DND-41 (cell line): ENCODE measurements around the gene COL19A1.

Experiments
- ATAC-seq: fragments of 200-7000 bp; cut with Tn5 transposase; 3 replicates; pipeline ENCODE4 v1.9.1; 2021; ENCODE audit warnings: low read depth; ENCODE audit not compliant: insufficient read depth
- DNase-seq: peaks from one replicate; pipeline ENCODE4 v3.0.0-alpha.2; 2020
- H2AFZ ChIP-seq: 2 replicates; pipeline ENCODE4 v1.6.0; 2012; ENCODE audit warnings: low read depth, low read length
- H3K27ac ChIP-seq: 2 replicates; pipeline ENCODE4 v1.5.1; 2012; ENCODE audit warnings: low read length, inconsistent platforms
- H3K27me3 ChIP-seq: fragments of 200-600 bp; sonication (generic); 2 replicates; pipeline ENCODE4 v1.6.0; 2012; ENCODE audit warnings: low read length, mild to moderate bottlenecking, inconsistent platforms; ENCODE audit not compliant: insufficient read depth, poor library complexity
- H3K36me3 ChIP-seq: 2 replicates; pipeline ENCODE4 v1.5.1; 2012; ENCODE audit warnings: low read length, inconsistent platforms; ENCODE audit not compliant: insufficient read depth
- H3K4me1 ChIP-seq: 2 replicates; pipeline ENCODE4 v1.5.1; 2012; ENCODE audit warnings: mild to moderate bottlenecking, low read length; ENCODE audit not compliant: insufficient read depth
- H3K4me2 ChIP-seq: 2 replicates; pipeline ENCODE4 v1.6.0; 2012; ENCODE audit warnings: mild to moderate bottlenecking, moderate library complexity, low read length, inconsistent platforms; ENCODE audit not compliant: insufficient read depth
- H3K4me3 ChIP-seq, 2 experiments: fragments of 200-600 bp in 1 of 2; shearing (Covaris generic) in 1 of 2; 2 replicates each; pipeline ENCODE4 v1.5.1; 2012 to 2016; ENCODE audit warnings: inconsistent platforms in 2 of 2, low read length in 2 of 2, mild to moderate bottlenecking in 2 of 2, low read depth in 1 of 2, moderate library complexity in 1 of 2
- H3K79me2 ChIP-seq: 2 replicates; pipeline ENCODE4 v1.6.0; 2012; ENCODE audit warnings: low read length, inconsistent platforms; ENCODE audit not compliant: insufficient read depth
- H3K9ac ChIP-seq: 2 replicates; pipeline ENCODE4 v1.6.0; 2012; ENCODE audit warnings: low read depth, mild to moderate bottlenecking, inconsistent platforms, low read length, moderate library complexity
- H3K9me3 ChIP-seq: 2 replicates; pipeline ENCODE4 v1.5.1; 2012; ENCODE audit warnings: low read length, moderate library complexity, mild to moderate bottlenecking, inconsistent platforms; ENCODE audit not compliant: insufficient read depth, severe bottlenecking
- H4K20me1 ChIP-seq: 2 replicates; pipeline ENCODE4 v1.6.0; 2012; ENCODE audit warnings: low read length; ENCODE audit not compliant: insufficient read depth
- EZH2 ChIP-seq: IDR thresholded peaks from 3 replicates; pipeline ENCODE4 v1.6.1; 2012; ENCODE audit warnings: borderline replicate concordance, low read depth, mild to moderate bottlenecking, moderate library complexity, low read length, inconsistent platforms; ENCODE audit not compliant: severe bottlenecking
- TF ChIP-seq, protein P1 (sequence below): IDR thresholded peaks from 2 replicates; pipeline ENCODE4 v1.5.1; 2012; ENCODE audit warnings: borderline replicate concordance, low read length, moderate library complexity, mild to moderate bottlenecking; ENCODE audit not compliant: poor library complexity, severe bottlenecking; ENCODE audit errors: extremely low read depth

The COL19A1 gene

DNA sequence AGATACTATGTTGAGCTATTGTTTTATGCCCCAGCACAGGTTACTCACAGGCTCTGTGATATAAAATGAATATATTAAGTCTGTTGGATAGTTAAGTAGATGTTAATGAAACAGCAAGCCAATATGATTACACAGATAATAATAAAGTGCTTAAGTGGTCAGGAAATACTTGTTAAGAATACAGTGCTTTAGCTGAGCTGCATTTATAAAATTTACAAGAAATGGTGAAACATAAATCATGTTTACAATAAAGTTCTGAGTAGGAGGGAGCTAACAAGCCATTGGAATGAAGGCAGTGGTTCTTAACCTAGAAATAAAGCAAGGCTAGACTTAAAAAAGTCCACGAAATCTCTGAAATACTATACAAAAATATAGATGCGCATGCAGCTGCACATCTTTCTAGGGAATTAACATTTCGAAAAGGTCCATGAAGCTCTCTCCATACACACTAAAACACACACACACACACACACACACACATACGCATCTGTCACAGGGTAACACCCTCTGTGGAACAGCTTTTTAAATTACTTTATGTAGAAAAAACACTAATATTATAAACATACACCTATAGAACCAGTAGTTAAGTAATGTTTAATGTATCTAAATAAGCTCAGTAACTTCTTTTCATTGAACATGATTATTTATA, 349.2 kb downstream of the COL19A1 start:
- Histone ChIP-seq H3K27ac (no peak overlapping the region), H3K4me1 (no peaks in the 10 kb centered on the region), H3K9me3 (no peaks in the 10 kb centered on the region), H3K9ac (no peak overlapping the region), H4K20me1 (no peaks in the 10 kb centered on the region), H3K4me3 (no peak overlapping the region), H3K4me2 (no peak overlapping the region), H3K79me2 (no peaks in the 10 kb centered on the region), H2AFZ (no peak overlapping the region), H3K27me3 (no peaks in the 10 kb centered on the region), H3K36me3 (no peaks in the 10 kb centered on the region)
- DNase-seq, result no peak
- TF ChIP-seq, protein P1, sequence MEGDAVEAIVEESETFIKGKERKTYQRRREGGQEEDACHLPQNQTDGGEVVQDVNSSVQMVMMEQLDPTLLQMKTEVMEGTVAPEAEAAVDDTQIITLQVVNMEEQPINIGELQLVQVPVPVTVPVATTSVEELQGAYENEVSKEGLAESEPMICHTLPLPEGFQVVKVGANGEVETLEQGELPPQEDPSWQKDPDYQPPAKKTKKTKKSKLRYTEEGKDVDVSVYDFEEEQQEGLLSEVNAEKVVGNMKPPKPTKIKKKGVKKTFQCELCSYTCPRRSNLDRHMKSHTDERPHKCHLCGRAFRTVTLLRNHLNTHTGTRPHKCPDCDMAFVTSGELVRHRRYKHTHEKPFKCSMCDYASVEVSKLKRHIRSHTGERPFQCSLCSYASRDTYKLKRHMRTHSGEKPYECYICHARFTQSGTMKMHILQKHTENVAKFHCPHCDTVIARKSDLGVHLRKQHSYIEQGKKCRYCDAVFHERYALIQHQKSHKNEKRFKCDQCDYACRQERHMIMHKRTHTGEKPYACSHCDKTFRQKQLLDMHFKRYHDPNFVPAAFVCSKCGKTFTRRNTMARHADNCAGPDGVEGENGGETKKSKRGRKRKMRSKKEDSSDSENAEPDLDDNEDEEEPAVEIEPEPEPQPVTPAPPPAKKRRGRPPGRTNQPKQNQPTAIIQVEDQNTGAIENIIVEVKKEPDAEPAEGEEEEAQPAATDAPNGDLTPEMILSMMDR, result no peak
- no peak for TF ChIP-seq EZH2
- no peak for ATAC-seq

DNA sequence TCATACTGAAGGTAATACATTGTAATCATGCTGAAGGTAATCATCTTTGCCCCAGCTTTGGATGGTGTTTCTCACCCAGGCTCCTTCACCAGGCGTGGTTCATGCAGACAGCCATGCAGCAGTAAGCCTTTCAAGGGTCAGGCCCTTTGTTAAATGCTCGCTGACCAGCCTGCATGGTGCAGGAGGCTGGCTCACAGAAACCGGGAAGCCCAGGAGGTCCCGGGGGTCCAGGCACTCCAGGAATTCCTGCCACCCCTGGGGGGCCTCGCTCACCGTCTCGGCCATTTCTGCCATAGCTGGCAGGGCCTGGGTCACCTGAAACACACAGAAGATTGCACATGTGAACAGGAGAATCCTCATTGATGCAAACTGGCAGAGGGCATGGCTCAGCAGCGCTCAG, 350.4 kb downstream of the COL19A1 start:
- H3K36me3 ChIP-seq, result no peaks in the 10 kb centered on the region
- no peak overlapping the region for H3K27ac ChIP-seq
- no peak overlapping the region for H3K4me2 ChIP-seq
- no peaks in the 10 kb centered on the region for H3K9me3 ChIP-seq
- DNase-seq, result no peak
- H3K27me3 ChIP-seq, result no peaks in the 10 kb centered on the region
- H3K4me1 ChIP-seq, result no peaks in the 10 kb centered on the region
- H3K9ac ChIP-seq, result no peak overlapping the region
- H4K20me1 ChIP-seq, result no peaks in the 10 kb centered on the region
- ATAC-seq, result no peak
- H3K79me2 ChIP-seq, result no peaks in the 10 kb centered on the region
- TF ChIP-seq, protein P1, result no peak
- TF ChIP-seq EZH2, result no peak
- H2AFZ ChIP-seq, result no peak overlapping the region
- no peak overlapping the region for H3K4me3 ChIP-seq

DNA sequence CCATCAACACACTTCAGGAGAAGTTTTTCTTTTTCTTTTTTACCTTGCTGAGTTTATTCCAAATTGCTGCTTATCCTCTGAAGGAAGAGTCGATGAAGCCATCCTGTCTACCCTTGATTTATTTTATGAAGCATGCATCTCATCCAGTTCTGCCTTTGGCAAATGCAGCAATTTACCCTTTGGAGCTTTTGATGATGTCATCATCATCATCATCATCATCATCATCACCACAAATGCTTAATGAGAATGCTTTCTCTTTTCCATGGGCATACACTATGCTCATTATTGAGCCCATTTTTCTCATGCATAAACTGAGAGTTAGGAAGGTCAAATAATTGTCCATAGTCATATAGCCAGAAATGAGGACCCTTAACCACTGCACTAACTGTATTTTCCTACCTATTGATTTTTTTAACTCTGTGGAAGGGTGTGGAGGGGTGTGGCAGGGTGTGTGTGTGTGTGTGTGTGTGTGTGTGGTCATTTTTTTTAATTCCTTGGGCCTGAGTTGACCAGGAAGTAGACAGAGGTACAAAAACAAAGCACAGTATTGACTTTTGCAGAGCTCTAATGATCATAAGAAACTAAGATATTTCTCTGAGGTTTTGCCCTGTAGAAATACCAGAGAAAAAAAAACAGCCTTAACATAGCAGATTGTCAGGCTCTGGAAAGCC, 353.7 kb downstream of the COL19A1 start:
- no peak overlapping the region for H3K4me3 ChIP-seq
- no peak for ATAC-seq
- H3K9ac ChIP-seq, result no peak overlapping the region
- no peaks in the 10 kb centered on the region for H4K20me1 ChIP-seq
- no peak for TF ChIP-seq EZH2
- H3K27me3 ChIP-seq, result peaks cover 4% of the 10 kb centered on the region
- no peaks in the 10 kb centered on the region for H3K79me2 ChIP-seq
- no peaks in the 10 kb centered on the region for H3K4me1 ChIP-seq
- no peak overlapping the region for H3K4me2 ChIP-seq
- no peaks in the 10 kb centered on the region for H3K36me3 ChIP-seq
- DNase-seq, result no peak
- no peaks in the 10 kb centered on the region for H3K9me3 ChIP-seq
- H3K27ac ChIP-seq, result no peak overlapping the region
- no peak overlapping the region for H2AFZ ChIP-seq

DNA sequence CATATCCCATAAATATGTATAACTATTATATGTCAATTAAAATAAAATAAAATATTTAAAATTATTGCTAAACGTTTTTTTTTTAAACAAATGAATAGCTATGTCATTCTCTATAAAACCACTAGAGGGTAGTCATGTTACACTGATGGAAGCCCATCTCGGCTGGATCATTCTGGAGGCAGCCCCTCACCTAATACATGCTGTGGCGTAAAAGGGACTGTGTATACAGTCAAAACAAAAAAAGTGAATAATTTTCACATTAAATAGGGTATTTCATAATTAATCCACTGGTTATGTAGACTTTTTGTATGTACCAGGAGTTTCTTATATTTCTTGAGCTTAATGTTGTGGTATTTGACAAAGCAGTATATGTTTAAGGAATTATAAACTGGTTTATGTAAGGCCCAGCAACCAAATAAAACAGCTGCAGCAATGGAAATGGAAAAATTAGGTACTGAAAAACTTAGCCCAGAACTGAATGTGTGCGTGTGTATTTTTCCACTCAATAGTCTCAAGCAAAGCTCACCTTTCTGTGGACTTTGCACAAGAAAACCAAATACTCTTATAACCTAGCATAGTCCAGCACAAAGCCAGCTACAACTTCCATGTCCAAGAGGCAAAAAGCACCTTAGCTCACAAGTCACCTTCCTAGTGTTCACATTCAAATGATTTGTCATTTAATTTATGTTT, 354.8 kb downstream of the COL19A1 start:
- no peak overlapping the region for H2AFZ ChIP-seq

More for the DNA sequence above, 354.8 kb downstream of the COL19A1 start:
- Histone ChIP-seq H3K79me2 (no peaks in the 10 kb centered on the region), H4K20me1 (no peaks in the 10 kb centered on the region), H3K4me1 (no peaks in the 10 kb centered on the region), H3K4me3 (no peak overlapping the region), H3K27ac (no peak overlapping the region), H3K27me3 (peaks cover 7% of the 10 kb centered on the region), H3K4me2 (no peak overlapping the region), H3K9ac (no peak overlapping the region), H3K36me3 (no peaks in the 10 kb centered on the region), H3K9me3 (no peaks in the 10 kb centered on the region)
- no peak for TF ChIP-seq EZH2
- TF ChIP-seq, protein P1, result peak; percentile 61
- ATAC-seq, result peak; percentile 69; the same call in 2 of the 3 replicates
- DNase-seq, result no peak
